GM18511 (cell line): ENCODE data around the gene GMPPB.
"Not testable (repeated sequence)": the region's sequence is repeated elsewhere in the genome, so short reads cannot be mapped to it uniquely, and the experiment has no call there.

Source experiments
- ATAC-seq: cut with Tn5 transposase; IDR thresholded peaks from one replicate; pipeline ENCODE4 v1.9.1; 2021; ENCODE audit warnings: mild to moderate bottlenecking, moderate library complexity; ENCODE audit not compliant: unreplicated experiment

Gene GMPPB

DNA sequence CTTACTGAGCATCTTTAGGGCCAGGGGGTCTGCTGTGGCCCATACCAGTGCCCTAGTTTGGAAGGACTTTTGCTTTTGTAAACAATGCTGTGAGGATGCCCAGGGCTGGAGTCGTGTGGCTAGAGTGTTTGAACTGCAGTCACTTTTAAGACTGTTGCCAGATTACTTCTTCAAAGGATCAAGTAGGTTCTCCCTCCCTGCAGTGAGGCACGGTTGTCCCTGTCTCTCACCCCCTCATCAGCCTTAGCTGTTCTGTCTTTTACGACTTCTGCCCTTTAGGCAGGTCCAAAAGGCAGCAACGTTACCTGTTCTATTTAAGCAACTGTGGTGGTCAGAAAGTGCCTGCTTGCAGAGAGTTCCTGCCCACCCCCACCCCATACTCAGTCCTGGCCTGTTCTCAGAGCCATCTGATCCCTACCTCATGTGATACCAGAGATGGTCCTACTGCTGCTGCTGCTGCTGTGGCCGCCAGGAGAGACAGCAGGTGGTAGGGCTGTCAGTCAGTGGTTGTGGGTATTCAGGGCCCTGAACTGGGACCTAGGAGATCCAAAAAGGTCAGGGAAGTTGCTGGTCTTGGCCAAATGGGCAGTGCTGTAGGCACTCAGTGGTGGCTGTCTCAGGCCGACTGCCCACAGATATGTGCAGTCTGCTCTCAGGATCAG, 29.2 kb downstream of the GMPPB start:
- ATAC-seq, result not testable (repeated sequence)

DNA sequence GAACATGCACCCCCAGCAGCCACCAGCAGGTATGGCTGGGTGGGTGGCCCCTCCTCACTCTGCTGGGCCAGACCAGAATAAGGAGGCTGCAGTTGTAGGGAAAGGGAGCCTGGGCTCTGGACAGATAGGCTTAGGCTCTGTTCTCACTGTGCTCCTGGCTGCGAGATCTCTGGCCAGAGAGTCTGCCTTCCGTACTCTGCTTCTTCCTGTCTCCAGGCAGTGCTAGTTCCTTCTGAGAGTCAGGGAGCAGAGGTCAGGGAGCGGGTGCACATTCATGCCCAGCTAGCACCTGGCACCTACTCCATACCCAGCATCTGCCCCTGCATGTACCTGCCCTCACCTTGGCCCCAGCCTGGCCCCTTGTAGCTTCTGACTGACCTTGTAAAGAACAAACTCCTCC, 32.3 kb downstream of the GMPPB start:
- not testable (repeated sequence) for ATAC-seq

DNA sequence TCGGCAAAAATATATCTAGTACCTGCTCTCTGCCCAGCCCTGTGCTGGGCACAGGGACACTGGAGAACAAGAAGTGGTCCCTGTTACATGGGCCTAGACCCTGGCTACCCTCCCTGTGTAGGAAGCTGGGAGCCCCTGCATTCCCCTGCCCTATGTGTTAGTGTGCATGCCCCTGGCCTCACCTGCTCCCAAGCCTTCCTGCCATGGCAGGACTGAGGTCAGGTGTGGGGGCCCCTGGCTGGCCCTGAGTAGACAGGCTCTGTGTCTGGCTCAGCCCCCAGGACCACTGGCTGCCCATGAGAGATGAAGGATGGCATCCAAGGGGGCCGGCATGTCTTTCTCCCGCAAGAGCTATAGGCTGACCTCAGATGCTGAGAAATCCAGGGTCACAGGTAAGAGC, 32.9 kb downstream of the GMPPB start:
- ATAC-seq, result not testable (repeated sequence)

DNA sequence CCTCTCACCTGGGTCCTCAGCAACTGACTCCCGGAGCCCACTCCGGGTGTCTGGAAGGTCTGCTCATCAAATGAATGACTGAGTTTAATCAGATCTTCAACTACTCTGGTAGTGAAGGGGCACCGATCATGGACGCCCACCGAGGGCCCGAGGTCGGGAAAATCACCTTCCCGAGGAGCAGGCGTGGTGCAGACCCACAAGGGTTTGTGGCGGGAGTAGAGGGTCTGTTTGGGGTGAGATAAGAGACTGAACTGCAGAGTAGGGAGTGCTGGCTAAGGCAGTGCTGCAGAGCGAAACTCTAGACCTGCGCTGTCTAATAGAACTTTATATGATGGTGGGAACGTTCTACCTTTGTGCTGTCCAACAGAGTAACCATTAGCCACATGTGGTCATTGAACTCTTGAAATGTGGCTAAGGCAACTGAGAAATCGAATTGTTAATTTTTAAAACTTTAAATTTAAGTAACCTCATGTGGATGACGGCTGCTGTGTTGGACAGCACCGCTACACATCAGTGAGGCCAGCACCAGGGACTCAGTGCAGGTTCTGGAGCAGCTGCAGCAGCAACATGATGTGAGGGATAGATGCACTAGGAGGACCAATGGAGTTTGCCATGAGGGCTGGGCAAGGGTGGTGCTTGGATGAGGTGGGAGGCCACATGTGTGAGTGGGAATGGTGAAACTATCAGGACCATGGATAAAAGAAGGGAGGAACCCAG, 33.7 kb downstream of the GMPPB start:
- not testable (repeated sequence) for ATAC-seq

DNA sequence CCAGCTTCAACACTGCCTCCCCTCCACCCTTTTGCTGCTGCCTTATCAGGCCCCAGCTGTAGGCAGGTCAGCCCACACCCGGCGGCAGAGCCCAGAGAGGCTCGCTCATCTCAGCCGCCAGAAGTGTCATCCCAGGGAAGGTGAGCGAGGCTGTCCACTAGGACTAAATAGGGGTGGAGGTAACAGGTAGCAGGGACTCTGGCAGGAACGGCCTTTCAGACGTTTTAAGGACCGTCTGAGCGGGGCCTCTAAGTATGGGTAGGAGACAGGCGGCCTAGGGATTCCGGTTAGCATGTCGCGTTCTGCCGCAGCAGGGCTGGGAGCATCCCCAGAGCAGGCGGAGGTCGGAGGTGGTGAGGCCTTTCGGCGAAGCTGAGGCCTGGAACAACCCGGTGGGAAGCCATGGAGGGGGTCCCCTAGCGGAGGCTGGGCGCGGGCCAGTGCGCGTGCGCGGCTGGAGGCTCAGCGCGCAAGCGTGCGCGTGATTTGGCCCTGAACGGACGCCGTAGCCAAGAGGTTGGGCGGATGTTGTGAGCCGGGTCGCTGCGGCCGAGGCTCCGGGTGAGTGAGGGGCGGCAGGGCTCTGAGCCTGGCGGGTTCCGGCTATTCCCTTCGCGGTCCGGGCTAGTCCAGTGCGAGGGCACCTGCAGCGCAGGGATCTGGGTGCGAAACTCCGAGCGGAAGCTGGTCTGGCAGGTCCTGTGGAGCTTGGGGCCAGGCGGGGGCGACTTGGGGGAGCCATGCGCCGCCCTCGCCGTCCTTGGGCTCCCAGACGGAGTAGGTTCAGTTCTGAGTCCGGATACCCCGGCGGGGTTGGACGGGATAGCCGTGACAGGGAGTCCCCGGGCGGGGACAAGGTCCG, 34.5 kb downstream of the GMPPB start, which contains the start of the genes MST1 and RNF123:
MST1 (minus strand) TSS at position 429 of the 862 bp plus-strand sequence. CDS start 783 bp downstream, outside the sequence.
RNF123 (plus strand) TSS at position 512 of the 862 bp plus-strand sequence. CDS start 1,609 bp downstream, outside the sequence.
- ATAC-seq, result peak; percentile 62

DNA sequence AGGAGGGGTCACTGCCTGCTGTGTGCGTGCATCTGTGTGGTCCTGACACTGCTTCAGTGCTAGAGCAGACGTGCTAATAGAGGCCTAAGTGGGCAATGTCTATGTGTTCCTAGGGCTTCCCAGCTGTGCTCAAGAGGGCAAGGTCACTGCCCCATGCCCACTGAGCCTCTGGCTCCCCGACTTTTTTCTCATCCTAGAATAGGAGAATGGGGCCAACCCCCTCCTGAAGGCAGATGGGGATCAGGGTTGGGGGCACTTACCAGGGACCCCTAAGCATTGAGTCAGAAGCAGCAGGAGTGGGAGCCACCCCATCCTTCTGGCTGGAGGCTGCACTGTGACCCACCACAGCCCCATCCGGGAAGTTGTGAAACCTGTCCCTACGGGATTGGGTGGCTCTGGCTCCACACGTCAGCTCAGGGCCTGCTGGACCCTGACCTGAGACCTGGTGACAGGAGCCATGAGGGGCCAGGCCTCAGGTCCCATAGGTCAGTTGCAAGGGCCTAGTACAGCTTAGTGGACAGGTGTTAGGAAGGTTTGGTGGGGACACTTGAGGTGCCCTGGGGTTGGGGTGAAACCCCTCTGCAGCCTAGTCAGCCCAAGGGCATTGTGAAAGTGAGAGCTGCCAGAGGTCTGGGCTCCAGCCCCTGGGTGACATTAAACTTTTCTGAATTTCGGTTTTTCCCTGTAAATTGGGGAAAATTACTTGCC, 35.3 kb downstream of the GMPPB start:
- peak; percentile 13 for ATAC-seq

DNA sequence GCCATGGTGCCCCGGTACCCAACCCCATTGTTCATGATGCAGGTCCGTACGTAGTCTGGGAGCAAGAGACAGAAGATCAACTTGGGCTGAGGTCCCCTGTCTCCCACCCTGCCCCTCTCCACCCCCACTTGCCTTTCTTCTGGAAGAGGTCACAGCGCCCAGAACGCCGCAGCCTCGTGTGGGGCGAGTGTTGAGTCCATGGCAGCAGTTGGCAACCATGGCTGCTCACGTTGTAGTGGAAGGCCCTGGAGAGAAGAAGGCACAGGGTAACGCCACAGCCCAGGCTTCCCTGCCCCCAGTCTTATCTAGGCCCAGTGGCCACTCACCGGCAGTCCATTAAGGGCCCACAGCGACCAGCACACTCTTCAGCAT, 36.3 kb downstream of the GMPPB start:
- not testable (repeated sequence) for ATAC-seq

DNA sequence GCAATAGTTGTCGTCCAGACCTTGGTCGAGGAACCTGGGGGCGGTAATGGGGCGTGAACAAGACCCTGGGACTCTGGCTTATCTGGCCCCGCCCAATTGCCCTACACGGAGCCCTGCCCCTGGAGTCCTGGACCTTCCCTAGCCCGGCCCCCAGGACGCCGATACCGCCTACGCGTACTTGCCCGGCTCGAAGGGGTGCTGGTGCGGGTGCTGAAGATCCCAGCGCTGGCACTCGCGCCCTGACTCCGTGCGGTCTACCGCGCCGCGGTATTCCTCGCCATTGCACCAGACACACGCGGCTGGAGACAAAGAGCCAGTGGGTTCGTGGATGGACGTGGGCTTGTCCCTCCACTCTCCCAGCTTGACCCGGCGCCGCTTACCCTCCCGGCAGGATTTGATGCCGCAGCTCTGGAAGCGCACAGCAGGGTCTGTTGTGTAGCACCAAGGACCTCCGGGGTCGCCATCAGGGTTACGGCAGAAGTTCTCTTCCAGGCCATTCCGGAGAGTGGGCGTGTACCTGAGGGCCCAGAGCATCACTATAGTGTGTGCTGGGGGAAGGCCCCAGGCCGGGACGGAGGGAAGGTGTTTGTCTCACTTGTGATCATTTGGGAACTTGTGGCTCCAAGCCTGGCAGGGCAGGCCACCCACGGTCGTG, 36.9 kb downstream of the GMPPB start:
- not testable (repeated sequence) for ATAC-seq

DNA sequence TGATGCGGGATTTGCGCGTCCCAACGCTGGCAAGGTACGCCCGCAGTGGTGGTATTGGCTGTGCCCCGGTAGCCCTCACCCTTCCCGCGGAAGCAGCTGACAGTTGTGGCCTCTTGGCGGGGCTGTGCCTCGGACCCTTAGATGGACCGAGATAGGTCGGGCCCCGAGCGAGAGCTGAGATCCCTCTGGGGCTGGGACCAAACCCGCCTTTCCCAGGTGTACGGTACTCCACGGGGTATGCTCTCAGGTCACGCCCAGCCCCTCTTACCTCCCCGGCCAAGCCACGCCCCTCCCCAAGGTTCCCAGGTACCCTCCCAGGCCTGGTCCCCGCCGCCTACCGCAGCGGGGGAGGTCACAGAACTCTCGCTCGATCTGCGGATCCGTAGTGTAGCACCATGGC, 37.4 kb downstream of the GMPPB start:
- ATAC-seq, result not testable (repeated sequence)

DNA sequence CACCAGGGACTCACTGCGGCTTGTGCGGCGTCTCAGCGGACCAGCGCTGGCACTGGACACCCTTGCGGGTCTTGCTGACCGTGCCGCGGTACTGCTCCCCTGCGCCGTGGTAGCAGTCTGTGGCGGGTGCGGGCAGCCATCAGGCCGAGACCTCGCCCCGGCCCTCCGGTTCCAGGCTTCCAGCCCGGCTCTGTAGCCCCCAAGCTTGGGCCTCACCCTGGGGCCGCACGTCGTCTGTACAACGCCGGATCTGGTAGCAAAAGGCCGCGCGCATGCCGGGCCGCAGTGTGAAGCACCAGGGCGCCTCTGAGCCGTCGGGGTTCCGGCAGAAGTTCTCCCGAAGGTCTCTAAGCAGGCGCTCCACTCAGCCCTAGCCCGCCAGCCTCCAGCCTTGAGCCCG, 37.9 kb downstream of the GMPPB start:
- not testable (repeated sequence) for ATAC-seq

DNA sequence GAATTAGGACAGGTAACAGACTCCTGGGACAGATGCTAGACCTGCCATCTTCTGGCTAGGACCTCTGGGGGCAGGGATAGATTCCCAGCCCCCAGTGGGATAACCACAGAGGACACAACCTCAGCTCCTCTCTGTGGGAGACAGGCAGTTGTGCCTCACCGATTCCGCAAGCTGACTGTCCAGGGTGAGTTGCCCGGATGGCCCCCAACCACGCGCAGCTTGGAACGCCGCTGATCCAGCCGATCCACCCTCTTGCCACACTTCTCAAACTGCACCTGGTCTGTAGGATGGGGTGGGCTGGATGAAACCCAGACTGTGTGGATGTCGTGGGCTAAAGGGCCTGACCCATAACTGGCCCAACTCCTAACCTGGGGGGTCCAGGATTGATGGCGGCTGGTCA, 38.6 kb downstream of the GMPPB start:
- ATAC-seq, result not testable (repeated sequence)

DNA sequence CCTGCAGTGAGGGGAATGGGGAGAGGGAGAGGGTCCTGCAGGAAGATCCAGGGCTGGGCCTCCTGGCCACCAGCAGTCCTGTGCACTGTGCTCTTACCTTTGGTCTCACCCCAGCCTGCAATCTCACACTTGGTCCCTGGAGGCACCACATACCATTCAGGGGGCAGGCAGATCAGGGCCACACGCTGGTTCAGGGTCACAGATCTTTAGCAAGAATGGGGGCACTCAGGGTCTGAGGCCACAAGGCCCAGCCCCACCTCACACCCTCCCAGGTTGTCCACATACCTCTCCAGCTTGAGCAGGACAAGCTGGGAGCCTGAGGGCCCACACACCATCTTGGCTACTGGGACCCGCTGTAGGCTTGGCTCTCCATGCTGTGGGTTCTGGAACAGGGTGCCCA, 39.3 kb downstream of the GMPPB start:
- not testable (repeated sequence) for ATAC-seq

DNA sequence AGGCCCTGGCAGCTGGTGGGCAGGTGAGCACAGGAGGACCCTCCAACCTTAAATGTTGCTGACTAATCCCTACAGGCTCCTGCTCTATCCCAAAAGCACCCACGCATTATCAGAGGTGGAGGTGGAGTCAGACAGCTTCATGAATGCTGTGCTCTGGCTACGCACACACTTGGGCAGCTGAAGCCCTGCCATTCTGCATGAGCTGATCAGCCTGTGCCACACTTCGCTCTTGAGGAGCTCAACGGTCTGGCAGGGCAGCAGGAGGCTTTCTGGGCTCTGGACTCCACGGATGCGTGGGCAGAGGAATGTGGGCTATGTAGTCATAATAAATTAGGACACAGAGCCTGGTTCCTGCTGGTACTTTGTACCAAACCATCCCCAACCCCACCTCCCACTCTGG, 40.6 kb downstream of the GMPPB start:
- no peak for ATAC-seq

DNA sequence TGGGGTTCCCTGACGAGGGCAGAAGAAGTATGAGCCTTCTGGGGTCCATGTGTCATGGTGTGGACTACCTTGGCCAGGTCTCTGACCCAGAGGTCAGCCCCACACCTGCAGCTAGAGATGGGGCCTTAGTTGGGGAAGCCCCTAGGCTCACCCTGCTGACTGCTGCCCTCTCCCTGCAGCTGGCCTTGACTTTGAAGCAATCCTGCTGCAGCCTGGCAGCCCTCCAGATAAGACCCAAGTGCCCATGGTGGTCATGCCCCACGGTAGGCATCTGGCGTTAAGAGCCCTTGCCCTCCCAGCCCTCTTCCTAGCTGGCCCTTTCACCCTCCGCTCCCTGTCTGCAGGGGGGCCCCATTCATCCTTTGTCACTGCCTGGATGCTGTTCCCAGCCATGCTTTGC, 42.2 kb downstream of the GMPPB start:
- no peak for ATAC-seq

DNA sequence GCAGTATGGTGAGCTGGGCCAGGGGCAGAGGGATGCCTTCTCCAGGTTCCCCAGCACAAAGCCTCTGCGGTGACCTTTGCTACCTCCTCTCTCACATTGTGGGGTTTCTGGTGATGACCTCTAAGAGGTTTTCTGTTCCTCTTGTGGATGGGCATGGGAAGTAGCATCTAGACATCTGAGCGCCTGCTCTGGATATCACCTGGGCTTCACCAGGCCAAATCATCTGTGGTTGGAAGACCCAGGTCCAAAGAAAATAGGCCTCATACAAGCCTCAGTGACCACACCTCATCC, 42.6 kb downstream of the GMPPB start:
- ATAC-seq, result no peak

DNA sequence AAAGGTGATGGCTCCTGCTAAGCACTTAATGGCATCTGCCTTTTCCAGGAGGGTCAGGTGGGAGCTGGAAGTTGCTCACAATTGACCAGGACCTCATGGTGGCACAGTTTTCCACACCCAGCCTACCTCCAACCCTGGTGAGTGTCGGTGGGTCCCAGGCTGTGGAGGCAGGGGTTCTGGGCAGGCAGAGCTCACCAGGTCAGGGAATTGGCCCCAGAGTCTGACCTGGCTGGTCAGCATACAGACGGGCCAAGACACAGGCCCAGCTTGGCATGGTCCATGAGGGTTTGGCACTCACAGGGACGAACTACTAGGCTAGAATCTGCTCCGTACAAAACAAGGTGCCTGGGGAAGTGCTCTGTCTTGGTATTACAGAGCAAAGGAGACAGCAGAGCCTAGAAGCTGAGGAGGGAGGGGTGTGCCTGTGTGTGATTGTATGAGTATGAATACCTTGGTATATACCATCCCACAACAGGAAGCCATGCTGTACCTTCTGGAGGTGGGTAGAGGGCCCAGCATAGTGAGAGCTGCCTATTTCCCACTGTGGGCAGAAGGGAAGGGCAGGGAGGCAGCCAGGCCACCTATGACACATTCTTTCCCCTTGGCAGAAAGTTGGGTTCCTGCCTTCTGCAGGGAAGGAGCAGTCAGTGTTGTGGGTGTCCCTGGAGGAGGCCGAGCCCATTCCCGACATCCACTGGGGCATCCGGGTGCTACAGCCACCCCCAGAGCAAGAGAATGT, 43.1 kb downstream of the GMPPB start:
- no peak for ATAC-seq

DNA sequence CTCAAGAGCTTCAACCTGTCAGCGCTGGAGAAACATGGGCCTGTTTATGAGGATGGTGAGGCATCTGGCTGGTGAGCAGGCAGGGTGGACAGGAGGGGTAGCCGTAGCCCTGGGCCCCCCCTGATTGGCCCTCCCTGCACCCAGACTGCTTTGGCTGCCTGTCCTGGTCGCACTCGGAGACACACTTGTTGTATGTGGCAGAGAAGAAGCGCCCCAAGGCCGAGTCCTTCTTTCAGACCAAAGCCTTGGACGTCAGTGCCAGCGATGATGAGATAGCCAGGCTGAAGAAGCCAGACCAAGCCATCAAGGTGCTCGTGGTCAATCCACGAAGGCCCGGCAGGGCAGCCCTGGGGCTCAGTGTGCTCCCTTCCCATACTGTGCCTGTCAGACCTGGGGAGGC, 47.8 kb downstream of the GMPPB start:
- ATAC-seq, result no peak

DNA sequence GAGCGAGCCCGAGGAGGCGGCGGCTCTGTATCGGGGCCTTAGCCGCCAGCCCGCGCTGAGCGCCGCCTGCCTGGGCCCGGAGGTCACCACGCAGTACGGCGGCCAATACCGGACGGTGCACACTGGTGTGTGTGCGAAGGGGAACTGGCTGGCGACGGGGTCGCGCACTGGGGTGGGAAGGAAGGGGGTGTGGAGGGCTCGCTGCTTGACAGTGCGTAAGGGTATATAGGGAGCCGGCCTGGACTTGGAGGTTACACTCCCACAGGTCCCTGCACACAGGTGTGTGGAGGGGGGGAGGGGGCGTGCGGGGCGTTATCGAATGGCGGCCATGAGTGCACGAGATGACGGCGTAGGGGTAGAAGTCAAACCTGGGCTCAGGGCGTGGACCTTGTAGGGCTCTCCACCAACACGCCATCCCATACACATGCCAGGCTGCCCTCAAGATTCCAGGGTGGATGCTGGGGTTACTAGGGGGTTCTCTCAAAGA, 49.2 kb downstream of the GMPPB start:
- peak; percentile 28 for ATAC-seq

DNA sequence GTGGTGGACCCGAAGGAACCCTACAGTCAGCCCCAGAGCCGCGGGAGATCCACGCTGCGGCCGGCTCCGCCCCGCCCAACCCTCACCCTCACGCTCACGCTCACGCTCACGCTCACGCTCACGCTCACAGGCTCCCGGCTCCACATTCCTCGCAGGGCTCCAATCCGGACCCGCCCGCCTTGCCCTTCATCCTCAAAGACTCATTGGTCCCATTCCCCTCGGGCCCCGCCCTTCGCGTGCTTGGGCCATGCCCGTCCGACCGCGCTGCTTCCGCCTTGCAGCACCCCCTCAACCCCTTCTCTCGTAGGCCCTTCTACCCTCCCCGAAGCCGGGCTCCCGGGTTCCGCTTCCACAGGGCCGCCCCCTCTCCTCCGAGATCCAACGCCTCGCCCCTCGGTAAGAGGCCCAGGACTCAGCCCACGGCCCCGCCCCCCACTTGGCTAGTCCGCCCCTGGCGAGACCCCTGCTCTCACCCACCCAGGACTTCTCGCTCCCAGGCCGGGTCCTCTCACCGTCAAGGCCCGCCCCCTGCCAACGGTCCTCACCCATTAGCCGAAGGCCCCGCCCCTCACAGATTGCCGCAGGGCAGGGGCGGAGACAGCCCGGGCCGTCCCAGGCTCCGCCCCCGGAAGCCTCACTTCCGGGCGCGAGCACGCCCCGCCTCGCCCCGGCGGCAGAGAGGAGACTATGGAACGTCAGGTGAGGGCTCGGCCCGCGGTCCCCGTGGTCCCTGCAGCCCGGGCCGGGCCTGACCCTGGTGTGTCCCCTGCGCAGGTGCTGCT, 49.8 kb downstream of the GMPPB start, which contains the start of gene APEH:
APEH (plus strand) TSS at position 637 of the 782 bp plus-strand sequence; CDS start at position 688, 51 bp downstream.
- peak; percentile 88 for ATAC-seq
